HEK293T (cell line): Measurements from ENCODE around the gene STOML1.

Experiments
- CTCF ChIA-PET: fragments of 350-600 bp; formaldehyde crosslinking; extraction: SDS; loops from one replicate; lab custom pipeline; 2021; ENCODE audit warnings: antibody characterized with exemption, inconsistent platforms; lab: Yijun Ruan, JAX
- POLR2A ChIA-PET: fragments of 350-600 bp; formaldehyde crosslinking; extraction: SDS; loops from one replicate; lab custom pipeline; 2020; ENCODE audit warnings: antibody characterized with exemption, inconsistent platforms; lab: Yijun Ruan, JAX
- DNase-seq: peaks from one replicate; pipeline ENCODE4 v3.0.0; 2012; ENCODE audit warnings: mixed read lengths; ENCODE audit errors: extremely low spot score
- ARNT ChIP-seq: fragments of 450-650 bp; IDR thresholded peaks from 2 replicates; pipeline ENCODE4 v1.6.1; 2017; ENCODE audit warnings: mild to moderate bottlenecking
- BHLHE40 ChIP-seq: fragments of 450-650 bp; IDR thresholded peaks from 2 replicates; pipeline ENCODE4 v1.6.1; 2016; ENCODE audit warnings: mild to moderate bottlenecking, moderate library complexity, borderline replicate concordance
- CTBP1 ChIP-seq: fragments of 450-650 bp; IDR thresholded peaks from 2 replicates; pipeline ENCODE4 v1.6.1; 2016; ENCODE audit warnings: borderline replicate concordance
- ELF4 ChIP-seq: fragments of 450-650 bp; IDR thresholded peaks from 2 replicates; pipeline ENCODE4 v1.6.1; 2017; ENCODE audit warnings: antibody characterized with exemption
- FOXA1 ChIP-seq: fragments of 450-650 bp; IDR thresholded peaks from 2 replicates; pipeline ENCODE4 v1.6.1; 2016; ENCODE audit warnings: mild to moderate bottlenecking
- FOXK2 ChIP-seq: fragments of 450-650 bp; IDR thresholded peaks from 2 replicates; pipeline ENCODE4 v1.6.1; 2016; ENCODE audit warnings: mild to moderate bottlenecking
- FOXM1 ChIP-seq: fragments of 450-650 bp; IDR thresholded peaks from 2 replicates; pipeline ENCODE4 v1.6.1; 2017; ENCODE audit warnings: mild to moderate bottlenecking, borderline replicate concordance
- HDGF ChIP-seq: fragments of 450-650 bp; IDR thresholded peaks from 2 replicates; pipeline ENCODE4 v1.6.1; 2017; ENCODE audit warnings: antibody characterized with exemption, borderline replicate concordance
- L3MBTL2 ChIP-seq: fragments of 450-650 bp; conservative IDR thresholded peaks from 2 replicates; pipeline ENCODE4 v1.6.1; 2016; ENCODE audit warnings: mild to moderate bottlenecking
- LEF1 ChIP-seq: fragments of 450-650 bp; IDR thresholded peaks from 2 replicates; pipeline ENCODE4 v1.6.1; 2017; ENCODE audit warnings: mild to moderate bottlenecking, borderline replicate concordance
- NFRKB ChIP-seq: fragments of 450-650 bp; IDR thresholded peaks from 2 replicates; pipeline ENCODE4 v1.6.1; 2016; ENCODE audit warnings: mild to moderate bottlenecking, moderate library complexity
- PKNOX1 ChIP-seq: fragments of 450-650 bp; IDR thresholded peaks from 2 replicates; pipeline ENCODE4 v1.6.1; 2016
- SP1 ChIP-seq: fragments of 450-650 bp; IDR thresholded peaks from 2 replicates; pipeline ENCODE4 v1.6.1; 2017
- SUZ12 ChIP-seq: fragments of 450-650 bp; IDR thresholded peaks from 2 replicates; pipeline ENCODE4 v1.6.1; 2016; ENCODE audit warnings: mild to moderate bottlenecking
- TARDBP ChIP-seq: fragments of 450-650 bp; IDR thresholded peaks from 2 replicates; pipeline ENCODE4 v1.6.1; 2016
- ZNF384 ChIP-seq: fragments of 450-650 bp; IDR thresholded peaks from 2 replicates; pipeline ENCODE4 v1.6.1; 2016

Gene STOML1

GRCh38 chr15:73972984-73973682 is 19.0 kb downstream of the STOML1 start:
- ChIA-PET POLR2A (interaction anchor here (0.7 to 2.2 kb wide), 10 partner anchors 8 to 76 kb away, joined by 3 to 11 read pairs (median 4); partner anchors contain the start of genes PML and STOML1), CTCF (interaction anchor here (0.6 to 4.7 kb wide), 26 partner anchors 9 to 350 kb away, joined by 3 to 53 read pairs (median 4); partner anchors contain the start of gene PML)
- TF ChIP-seq SUZ12: no peak
- TF ChIP-seq ZNF384: peak; percentile 92
- DNase-seq: peak; percentile 87

GRCh38 chr15:73969151-73969759 is 22.8 kb downstream of the STOML1 start:
- DNase-seq: no peak
- no peak for TF ChIP-seq PKNOX1
- no peak for TF ChIP-seq FOXK2
- no peak for TF ChIP-seq CTBP1
- TF ChIP-seq ELF4: no peak
- no peak for TF ChIP-seq NFRKB
- TF ChIP-seq ARNT: no peak
- TF ChIP-seq TARDBP: no peak
- no peak for TF ChIP-seq FOXM1
- no peak for TF ChIP-seq FOXA1
- TF ChIP-seq BHLHE40: no peak
- no peak for TF ChIP-seq L3MBTL2
- TF ChIP-seq SUZ12: no peak
- POLR2A ChIA-PET: no interaction called here
- CTCF ChIA-PET: interaction anchor here (0.6 to 4.7 kb wide), 2 partner anchors 68 to 79 kb away, joined by 3 to 30 read pairs; no protein-coding TSS in a partner anchor

- TF ChIP-seq FOXK2 (no peak), PKNOX1 (no peak), ZNF384 (no peak), CTBP1 (no peak), NFRKB (no peak), ELF4 (no peak), TARDBP (no peak), SUZ12 (no peak), L3MBTL2 (no peak), FOXM1 (no peak), LEF1 (no peak), ARNT (no peak), SP1 (no peak), BHLHE40 (no peak), FOXA1 (no peak), HDGF (no peak)
- ChIA-PET CTCF (interaction anchor here (0.6 to 1.0 kb wide), 2 partner anchors 69 to 311 kb away, joined by 3 read pairs; no protein-coding TSS in a partner anchor), POLR2A (no interaction called here)
- DNase-seq: no peak
Measured at GRCh38 chr15:73968461-73968860, 23.6 kb downstream of the STOML1 start.

- no peak for TF ChIP-seq PKNOX1
- no peak for TF ChIP-seq BHLHE40
- TF ChIP-seq TARDBP: no peak
- TF ChIP-seq CTBP1: no peak
- TF ChIP-seq ZNF384: no peak
- TF ChIP-seq FOXK2: no peak
- no peak for TF ChIP-seq LEF1
- TF ChIP-seq L3MBTL2: no peak
- no peak for TF ChIP-seq FOXM1
- no peak for TF ChIP-seq HDGF
- TF ChIP-seq ARNT: no peak
- no peak for TF ChIP-seq SP1
- no peak for TF ChIP-seq NFRKB
- TF ChIP-seq FOXA1: no peak
- ChIA-PET CTCF (interaction anchor here (1.1 to 1.9 kb wide), 4 partner anchors 13 to 83 kb away, joined by 3 to 8 read pairs (median 4); no protein-coding TSS in a partner anchor), POLR2A (no interaction called here)
- no peak for DNase-seq
Measured at GRCh38 chr15:73965758-73966113, 26.4 kb downstream of the STOML1 start.

GRCh38 chr15:73965094-73965757 is 26.9 kb downstream of the STOML1 start:
- POLR2A ChIA-PET: interaction anchor here (1.0 to 1.2 kb wide), 2 partner anchors 14 to 38 kb away, joined by 3 to 6 read pairs; no protein-coding TSS in a partner anchor
- TF ChIP-seq L3MBTL2: 0 out of 2 replicates have a peak, but pooled peaks have one; percentile 17
- TF ChIP-seq HDGF: no peak
- TF ChIP-seq PKNOX1: peak; percentile 42; the same call in 1 of the 2 replicates
- no peak for TF ChIP-seq SUZ12
- CTCF ChIA-PET: interaction anchor here (1.0 to 1.9 kb wide), 5 partner anchors 12 to 84 kb away, joined by 3 to 8 read pairs (median 4); no protein-coding TSS in a partner anchor
- peak; percentile 28 for DNase-seq
